Activated CD8-positive, alpha-beta memory T cell treated with anti-CD3 and anti-CD28 coated beads for 36 hours (primary cell): ENCODE data around the gene LSP1. TPM values are rescaled to one million over a fixed set of nuclear protein-coding genes. Genes with fewer than 3 reads are reported as not detected.
"Not testable (repeated sequence)": the region's sequence is repeated elsewhere in the genome, so short reads cannot be mapped to it uniquely, and the experiment has no call there.

Experiments used
- CTCF ChIA-PET: fragments of 350-600 bp; sonication (Branson Sonifier 250); formaldehyde crosslinking; loops from one replicate; lab custom pipeline; 2021; ENCODE audit warnings: antibody characterized with exemption; lab: Charles Lee
- POLR2A ChIA-PET: fragments of 350-600 bp; sonication (Branson Sonifier 250); formaldehyde crosslinking; loops from one replicate; lab custom pipeline; 2021; ENCODE audit warnings: antibody characterized with exemption; lab: Charles Lee
- total RNA-seq, 2 experiments: library from RNA; stranded (reverse); gene quantifications; one replicate each; pipeline ENCODE4 v1.2.3, GENCODE V29; 2021

Gene LSP1
- total RNA-seq, 2 experiments from 2014 or later: 254 TPM

DNA sequence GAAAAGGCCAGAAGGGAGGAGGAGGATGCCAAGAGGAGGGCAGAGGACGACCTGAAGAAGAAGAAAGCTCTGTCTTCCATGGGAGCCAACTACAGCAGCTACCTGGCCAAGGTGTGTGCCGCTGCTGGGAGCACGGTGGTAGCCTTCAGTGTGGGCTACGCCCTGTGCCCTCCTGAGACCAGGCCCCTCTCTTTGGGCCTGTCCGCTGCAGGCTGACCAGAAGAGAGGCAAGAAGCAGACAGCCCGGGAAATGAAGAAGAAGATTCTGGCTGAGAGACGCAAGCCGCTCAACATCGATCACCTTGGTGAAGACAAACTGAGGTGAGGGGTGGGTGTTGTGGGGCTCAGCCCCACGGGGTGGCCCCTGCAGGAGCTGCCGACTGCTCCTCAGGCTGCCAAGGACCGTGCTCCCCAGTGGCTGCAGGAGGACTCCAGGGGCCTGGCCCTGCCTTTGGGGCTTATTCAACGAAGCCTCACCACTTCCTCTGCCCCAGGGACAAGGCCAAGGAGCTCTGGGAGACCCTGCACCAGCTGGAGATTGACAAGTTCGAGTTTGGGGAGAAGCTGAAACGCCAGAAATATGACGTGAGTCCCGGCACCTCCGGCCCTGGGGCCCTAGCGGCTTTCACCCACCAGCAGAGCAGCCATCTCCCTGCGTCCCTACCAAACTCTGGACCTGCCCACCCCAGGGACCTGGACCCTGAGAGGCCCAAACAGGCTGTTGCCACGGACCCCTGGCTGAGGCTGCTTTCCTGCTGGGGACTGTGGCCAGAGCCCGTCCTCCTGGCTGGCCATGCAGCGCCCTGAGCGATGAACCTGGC, 81.7 kb downstream of the LSP1 start:
- CTCF ChIA-PET: no interaction called here
- POLR2A ChIA-PET: no interaction called here

DNA sequence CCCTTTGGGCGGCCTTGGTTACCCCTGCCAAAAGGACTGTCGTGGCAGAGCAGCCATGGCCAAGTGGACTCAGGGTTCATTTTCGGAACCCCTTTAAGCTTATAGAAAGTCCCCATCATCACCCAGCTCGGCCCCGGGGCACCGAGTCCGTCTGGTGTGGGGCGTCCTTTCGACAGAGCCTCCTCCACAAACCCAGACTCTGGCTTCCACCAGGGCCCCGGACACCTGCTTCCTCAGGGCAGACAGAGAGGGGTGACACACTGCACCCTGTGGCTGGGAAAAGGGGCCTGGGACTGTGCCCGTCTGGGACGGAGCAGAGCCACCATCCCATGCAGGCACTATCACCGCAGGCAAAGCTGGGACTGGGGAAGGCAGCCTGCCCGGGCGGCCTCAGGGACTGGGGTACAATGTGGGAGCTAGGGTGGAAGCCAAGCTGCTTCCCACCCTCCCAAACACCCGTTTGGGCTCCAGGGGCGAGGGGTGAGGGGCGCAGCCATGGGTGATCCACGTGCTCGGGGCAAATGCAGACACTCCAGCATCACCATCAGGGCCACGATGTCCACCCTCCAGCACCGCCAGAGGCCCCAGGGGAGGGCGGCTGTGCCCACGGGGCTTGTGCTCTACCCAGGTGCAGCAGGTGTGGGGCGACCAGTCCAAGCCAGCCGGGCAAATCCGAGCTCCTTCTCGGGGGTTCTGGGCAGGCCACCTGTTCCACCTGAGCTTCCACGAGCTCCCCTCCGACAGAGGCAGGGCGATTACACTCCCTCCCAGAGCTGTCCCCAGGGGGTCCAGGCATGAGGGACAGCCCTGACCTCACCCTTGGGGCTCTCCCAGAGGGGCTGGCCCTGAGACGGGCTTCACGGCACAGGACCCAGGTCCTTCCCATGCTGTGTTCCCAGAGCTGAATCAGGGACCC, 82.5 kb downstream of the LSP1 start:
- ChIA-PET POLR2A (interaction anchor here (0.5 kb wide), 1 partner anchor 11 kb away, joined by 3 read pairs; no protein-coding TSS in a partner anchor), CTCF (interaction anchor here (0.7 kb wide), 1 partner anchor 13 kb away, joined by 3 read pairs; no protein-coding TSS in a partner anchor)

DNA sequence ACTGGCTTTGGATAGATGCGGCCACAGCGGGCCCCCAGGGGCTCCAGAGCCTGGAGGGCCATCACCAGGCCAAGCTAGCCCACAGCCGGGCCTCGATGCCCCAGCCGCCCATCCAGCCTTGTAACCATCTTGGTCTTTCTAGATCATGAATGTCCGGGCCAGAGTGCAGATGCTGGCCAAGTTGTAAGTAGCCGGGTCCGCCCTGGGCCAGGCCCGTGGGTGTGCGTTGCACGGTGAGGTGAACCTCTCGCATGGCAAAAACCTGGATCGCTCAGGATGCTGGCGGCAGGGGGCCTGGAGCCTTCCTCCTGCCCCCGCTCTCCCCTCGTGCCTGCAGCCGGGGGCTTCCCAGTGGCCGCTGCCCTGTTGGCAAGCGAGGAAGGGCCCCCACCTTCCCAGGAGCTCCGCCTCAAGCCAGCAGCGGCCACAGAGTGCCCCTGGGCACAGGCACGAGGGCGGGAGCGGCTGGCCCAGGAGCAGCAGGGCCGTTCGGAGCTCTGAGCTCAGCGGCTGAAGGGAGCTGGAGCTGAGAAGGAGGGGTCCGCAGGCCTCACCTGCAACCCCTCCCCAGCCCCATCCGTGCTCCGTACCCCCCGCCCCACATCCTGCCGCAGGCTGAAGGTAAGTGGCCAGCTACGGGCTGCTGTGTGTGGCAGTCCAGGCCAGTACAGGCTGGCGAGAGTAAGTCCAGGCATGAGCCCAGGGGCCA, 83.3 kb downstream of the LSP1 start:
- CTCF ChIA-PET: interaction anchor here (0.7 kb wide), 1 partner anchor 14 kb away, joined by 3 read pairs; no protein-coding TSS in a partner anchor
- POLR2A ChIA-PET: no interaction called here

DNA sequence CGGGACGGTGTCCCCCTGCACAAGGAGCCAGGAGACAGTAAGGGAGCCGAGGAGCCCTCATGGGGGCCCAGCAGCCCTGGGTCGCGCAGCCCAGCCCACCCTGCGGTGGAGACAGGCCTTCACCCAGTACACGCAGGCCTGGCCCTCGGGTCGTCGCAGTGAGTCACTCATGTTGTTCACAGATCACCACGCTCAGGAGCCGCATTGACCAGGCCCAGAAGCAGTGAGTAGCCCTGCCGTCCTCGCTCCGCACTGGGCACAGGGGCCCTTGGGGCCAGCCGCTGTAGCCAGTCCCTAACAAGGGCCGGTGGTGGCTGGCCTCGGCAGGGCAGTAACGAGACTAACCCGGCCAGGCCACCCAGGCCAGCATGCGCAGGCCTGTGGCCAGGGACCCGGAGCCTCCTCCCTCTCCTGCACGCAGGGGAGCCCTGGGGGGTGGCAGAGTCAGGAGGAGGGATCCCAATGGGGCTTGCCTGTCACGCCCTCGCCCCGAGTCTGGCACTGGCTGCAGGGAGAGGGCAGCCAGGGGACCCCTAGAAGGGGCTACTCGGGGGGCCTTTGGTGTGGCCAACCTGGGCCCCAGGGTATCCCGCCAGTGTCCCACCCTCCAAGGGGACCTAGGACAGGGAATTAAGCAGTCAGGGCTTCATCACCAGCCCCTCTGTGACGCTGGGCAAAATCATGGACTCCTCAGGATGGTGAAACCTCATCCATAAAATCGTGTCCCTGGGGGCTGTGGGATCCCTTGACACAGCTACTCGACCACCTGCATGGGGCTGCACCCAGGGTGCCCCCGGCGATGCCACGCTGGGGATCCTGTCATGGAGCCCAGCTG, 84.1 kb downstream of the LSP1 start:
- ChIA-PET POLR2A (no interaction called here), CTCF (no interaction called here)

DNA sequence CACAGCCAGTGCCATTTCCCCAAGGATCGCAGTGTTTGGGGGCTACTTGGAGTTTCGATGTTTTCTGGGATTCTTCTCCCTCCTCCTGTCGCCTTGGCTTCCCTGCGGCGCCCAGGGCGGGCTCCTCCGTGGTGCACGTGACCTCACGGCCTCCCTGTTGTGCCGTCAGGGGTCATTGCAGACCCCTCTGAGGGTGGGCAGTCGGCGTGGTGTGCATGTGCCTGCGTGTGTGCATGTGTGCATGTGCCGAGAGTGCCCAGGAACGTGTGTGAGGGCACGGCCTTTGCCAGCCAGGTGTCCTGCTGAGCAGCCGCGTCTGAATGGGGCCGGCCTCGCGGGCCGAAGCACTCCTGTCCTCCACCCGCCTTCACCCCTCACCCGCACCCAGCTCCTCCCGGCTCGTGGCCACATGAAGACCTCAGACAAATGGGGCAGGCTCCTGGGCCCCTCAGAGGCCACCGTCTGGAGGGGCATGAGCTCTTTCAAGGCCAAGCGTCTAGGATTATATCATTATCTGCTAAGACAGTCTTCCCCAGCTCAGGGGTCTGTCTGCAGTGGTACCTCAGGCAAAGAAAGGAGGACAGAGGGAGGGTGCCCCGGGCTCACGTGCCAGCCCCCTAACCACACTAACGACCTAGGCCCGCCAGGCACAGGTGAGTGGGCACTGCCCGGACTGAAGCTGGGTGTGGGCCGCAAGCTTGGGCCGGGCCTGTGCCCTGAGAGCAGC, 84.9 kb downstream of the LSP1 start:
- POLR2A ChIA-PET: no interaction called here
- CTCF ChIA-PET: no interaction called here

DNA sequence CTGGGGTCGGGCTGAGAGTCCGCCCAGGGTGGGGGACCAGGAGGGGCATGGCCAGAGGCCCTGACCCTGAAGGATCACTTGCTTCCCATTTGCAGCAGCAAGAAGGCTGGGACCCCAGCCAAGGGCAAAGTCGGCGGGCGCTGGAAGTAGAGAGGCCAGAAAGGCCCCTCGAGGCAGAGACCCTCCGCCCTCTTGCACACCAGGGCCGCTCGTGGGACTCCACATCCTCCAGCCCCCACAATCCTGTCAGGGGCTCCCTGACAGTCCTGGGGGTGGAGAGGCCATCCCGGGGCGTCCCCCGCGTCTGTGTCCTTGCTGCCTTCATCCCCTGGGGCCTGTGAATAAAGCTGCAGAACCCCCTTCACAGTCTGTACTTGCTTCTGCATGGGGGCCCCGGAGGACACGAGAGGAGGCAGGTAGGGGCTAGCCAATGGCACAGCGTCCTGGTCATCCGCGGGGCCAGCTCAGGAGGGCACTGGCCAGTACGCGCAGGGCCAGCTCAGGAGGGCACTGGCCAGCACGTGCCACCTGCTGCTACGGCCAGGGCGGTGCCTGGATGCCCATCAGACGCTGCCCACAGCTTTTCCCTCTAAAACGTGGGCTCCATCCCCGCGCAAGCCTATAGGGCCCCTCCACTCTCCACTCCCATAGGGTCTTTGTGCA, 85.6 kb downstream of the LSP1 start:
- POLR2A ChIA-PET: no interaction called here
- CTCF ChIA-PET: no interaction called here

DNA sequence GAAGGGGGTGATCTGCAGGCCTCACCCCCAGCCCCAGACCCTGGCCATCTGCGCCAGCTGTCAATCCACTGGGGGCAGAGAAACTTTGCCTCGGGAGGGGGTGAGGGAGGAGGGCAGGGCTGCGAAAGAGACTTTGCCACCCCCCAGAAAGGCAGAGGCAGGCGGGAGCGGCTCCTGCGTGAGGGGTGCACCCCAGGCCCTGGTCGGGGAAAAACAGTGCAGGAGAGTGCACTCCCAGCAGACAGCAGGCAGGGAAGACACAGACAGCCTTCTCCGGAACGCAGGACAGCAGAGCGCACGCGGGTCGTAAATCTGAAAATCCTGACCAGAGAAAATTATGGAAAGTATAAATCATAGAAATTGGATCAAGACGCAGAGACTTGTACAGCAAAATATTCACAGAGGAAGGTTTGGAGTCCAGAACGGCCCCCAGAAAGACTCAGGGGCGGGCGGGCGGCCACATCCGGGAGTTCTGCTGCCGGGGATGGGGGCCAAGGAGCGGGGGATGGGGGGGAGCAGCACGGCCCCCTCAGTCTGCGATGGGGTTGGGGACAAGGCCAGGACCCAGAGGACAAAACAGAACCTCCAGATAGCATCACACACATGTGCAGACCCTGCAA, 86.2 kb downstream of the LSP1 start:
- POLR2A ChIA-PET: no interaction called here
- CTCF ChIA-PET: no interaction called here

DNA sequence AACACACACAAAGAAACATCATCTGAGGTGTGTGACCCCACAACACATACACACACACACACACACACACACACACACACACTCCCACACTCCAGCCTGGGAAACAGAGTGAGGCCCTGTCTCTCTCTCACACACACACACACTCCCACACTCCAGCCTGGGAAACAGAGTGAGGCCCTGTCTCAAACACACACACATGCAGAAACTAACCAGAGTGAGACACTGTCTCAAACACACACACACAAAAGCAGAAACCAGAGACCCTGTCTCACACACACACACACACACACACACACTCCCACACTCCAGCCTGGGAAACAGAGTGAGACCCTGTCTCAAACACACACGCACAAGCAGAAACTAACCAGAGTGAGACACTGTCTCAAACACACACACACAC, 86.9 kb downstream of the LSP1 start:
- POLR2A ChIA-PET, CTCF ChIA-PET: not testable (repeated sequence)

Other genes with a start within 250 kb of the LSP1 start
- not detected for gene KRTAP5-3, start 244.6 kb upstream of the LSP1 start, total RNA-seq
- not detected for gene KRTAP5-4, start 230.9 kb upstream of the LSP1 start, total RNA-seq
- not detected for gene KRTAP5-5, start 223.3 kb upstream of the LSP1 start, total RNA-seq
- not detected for gene KRTAP5-6, start 155.9 kb upstream of the LSP1 start, total RNA-seq
- gene IFITM10, start 102.5 kb upstream of the LSP1 start, total RNA-seq: 1 to 10 TPM in 1 of 2 experiments, under 1 TPM in 1; 0.61 to 1.2 TPM
- 100 to 1,000 TPM; 104 TPM for gene CTSD, start 89.2 kb upstream of the LSP1 start, total RNA-seq
- gene SYT8, start 18.1 kb upstream of the LSP1 start, total RNA-seq: not detected
- gene TNNI2, start 14.1 kb upstream of the LSP1 start, total RNA-seq: under 1 TPM; 0.55 to 0.57 TPM
- under 1 TPM; 0.08 to 0.11 TPM for gene PRR33, start 38.8 kb downstream of the LSP1 start, total RNA-seq
- under 1 TPM in 1 of 2 experiments, not detected in 1; 0.42 TPM for gene TNNT3, start 66.6 kb downstream of the LSP1 start, total RNA-seq
- 100 to 1,000 TPM; 138 to 142 TPM for gene MRPL23, start 94.2 kb downstream of the LSP1 start, total RNA-seq
- gene H19, start 144.8 kb downstream of the LSP1 start, total RNA-seq: not detected